Ishikawa (cell line): ENCODE results near the gene CRACR2B.

Source experiments
- CEBPB ChIP-seq: IDR thresholded peaks from 2 replicates; pipeline ENCODE4 v1.6.1; 2012
- CREB1 ChIP-seq: IDR thresholded peaks from 2 replicates; pipeline ENCODE4 v1.6.1; 2012; ENCODE audit warnings: low read depth
- EGR1 ChIP-seq: IDR thresholded peaks from 2 replicates; pipeline ENCODE4 v1.6.1; 2012
- FOXM1 ChIP-seq: IDR thresholded peaks from 2 replicates; pipeline ENCODE4 v1.6.1; 2012; ENCODE audit warnings: low read depth, borderline replicate concordance
- TF ChIP-seq, protein P1 (sequence below): IDR thresholded peaks from 2 replicates; pipeline ENCODE4 v1.6.1; 2012; ENCODE audit warnings: low read depth, mild to moderate bottlenecking
- TF ChIP-seq, protein P2 (sequence below): IDR thresholded peaks from 2 replicates; pipeline ENCODE4 v1.6.1; 2012

DNA sequence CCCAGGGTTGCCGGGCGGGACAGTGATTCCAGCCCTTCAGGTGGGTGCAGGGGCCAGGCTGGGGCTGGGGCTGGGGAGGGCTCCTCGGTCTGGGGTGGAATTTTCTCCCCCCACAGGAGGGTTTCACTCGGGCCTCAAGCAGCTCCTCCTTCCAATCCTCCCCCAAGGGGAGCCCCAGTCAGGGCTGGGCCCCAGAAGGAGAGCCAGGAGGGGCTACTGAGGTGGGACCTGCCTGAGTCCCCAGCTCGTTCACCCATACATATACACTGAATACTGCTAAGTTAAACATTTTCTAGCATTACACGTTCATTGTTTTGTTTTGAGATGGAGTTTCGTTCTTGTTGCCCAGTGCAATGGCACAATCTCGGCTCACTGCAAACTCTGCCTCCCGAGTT, 1.5 kb upstream of the CRACR2B start:
- TF ChIP-seq FOXM1 (no peak), CREB1 (no peak), EGR1 (no peak), CEBPB (no peak)
- TF ChIP-seq, protein P1, sequence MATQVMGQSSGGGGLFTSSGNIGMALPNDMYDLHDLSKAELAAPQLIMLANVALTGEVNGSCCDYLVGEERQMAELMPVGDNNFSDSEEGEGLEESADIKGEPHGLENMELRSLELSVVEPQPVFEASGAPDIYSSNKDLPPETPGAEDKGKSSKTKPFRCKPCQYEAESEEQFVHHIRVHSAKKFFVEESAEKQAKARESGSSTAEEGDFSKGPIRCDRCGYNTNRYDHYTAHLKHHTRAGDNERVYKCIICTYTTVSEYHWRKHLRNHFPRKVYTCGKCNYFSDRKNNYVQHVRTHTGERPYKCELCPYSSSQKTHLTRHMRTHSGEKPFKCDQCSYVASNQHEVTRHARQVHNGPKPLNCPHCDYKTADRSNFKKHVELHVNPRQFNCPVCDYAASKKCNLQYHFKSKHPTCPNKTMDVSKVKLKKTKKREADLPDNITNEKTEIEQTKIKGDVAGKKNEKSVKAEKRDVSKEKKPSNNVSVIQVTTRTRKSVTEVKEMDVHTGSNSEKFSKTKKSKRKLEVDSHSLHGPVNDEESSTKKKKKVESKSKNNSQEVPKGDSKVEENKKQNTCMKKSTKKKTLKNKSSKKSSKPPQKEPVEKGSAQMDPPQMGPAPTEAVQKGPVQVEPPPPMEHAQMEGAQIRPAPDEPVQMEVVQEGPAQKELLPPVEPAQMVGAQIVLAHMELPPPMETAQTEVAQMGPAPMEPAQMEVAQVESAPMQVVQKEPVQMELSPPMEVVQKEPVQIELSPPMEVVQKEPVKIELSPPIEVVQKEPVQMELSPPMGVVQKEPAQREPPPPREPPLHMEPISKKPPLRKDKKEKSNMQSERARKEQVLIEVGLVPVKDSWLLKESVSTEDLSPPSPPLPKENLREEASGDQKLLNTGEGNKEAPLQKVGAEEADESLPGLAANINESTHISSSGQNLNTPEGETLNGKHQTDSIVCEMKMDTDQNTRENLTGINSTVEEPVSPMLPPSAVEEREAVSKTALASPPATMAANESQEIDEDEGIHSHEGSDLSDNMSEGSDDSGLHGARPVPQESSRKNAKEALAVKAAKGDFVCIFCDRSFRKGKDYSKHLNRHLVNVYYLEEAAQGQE, result no peak
- TF ChIP-seq, protein P2, sequence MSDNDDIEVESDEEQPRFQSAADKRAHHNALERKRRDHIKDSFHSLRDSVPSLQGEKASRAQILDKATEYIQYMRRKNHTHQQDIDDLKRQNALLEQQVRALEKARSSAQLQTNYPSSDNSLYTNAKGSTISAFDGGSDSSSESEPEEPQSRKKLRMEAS, result no peak
